Breast epithelium (tissue), 4 donors: ENCODE results near the gene USH1G. TPM values are rescaled to one million over a fixed set of nuclear protein-coding genes. Genes with fewer than 3 reads are reported as not detected.
"Not testable (repeated sequence)": the region's sequence is repeated elsewhere in the genome, so short reads cannot be mapped to it uniquely, and the experiment has no call there.

Experiments
- DNase-seq, 2 donors: peaks; one replicate each; pipeline ENCODE4 v3.0.0-alpha.2; 2019; ENCODE audit warnings: low spot score in 2 of 2
- H3K27ac ChIP-seq, 2 donors: fragments of 200-600 bp; sonication (generic) in 1 of 2; one replicate each; pipeline ENCODE4 v1.5.1; 2016 to 2019; ENCODE audit warnings: mild to moderate bottlenecking in 1 of 2
- H3K27me3 ChIP-seq, 2 donors: fragments of 200-600 bp; sonication (generic) in 1 of 2; one replicate each; pipeline versions ENCODE4 v1.5.1 to v1.6.0; 2017 to 2019; ENCODE audit warnings: control low read depth in 1 of 2, mild to moderate bottlenecking in 1 of 2
- H3K36me3 ChIP-seq: fragments of 200-600 bp; one replicate; pipeline ENCODE4 v1.5.1; 2019
- H3K4me1 ChIP-seq, 2 donors: fragments of 200-600 bp; sonication (generic); one replicate each; pipeline ENCODE4 v1.5.1; 2016 to 2019; ENCODE audit warnings: control low read depth in 1 of 2
- H3K4me3 ChIP-seq, 3 donors: fragments of 200-600 bp; sonication (generic); 1 replicate in 2 of 3; 2 replicates in 1 of 3; pipeline ENCODE4 v1.5.1; 2016 to 2019; ENCODE audit warnings: mild to moderate bottlenecking in 3 of 3, moderate library complexity in 2 of 3
- H3K9me3 ChIP-seq, 2 donors: fragments of 200-600 bp; sonication (generic) in 1 of 2; one replicate each; pipeline ENCODE4 v1.5.1; 2016 to 2019; ENCODE audit warnings: control low read depth in 1 of 2
- POLR2A ChIP-seq: fragments of 450-650 bp; IDR thresholded peaks from one replicate; pipeline ENCODE4 v1.6.1; 2016; ENCODE audit warnings: antibody characterized with exemption, mild to moderate bottlenecking, moderate library complexity
- POLR2AphosphoS5 ChIP-seq, 3 donors: sonication (generic); formaldehyde crosslinking; IDR thresholded peaks; one replicate each; pipeline ENCODE4 v1.6.1; 2017; ENCODE audit warnings: antibody characterized with exemption in 3 of 3
- intact Hi-C: fragments of 100-400 bp; cut with DNase I; formaldehyde crosslinking; loops from one replicate; pipeline ENCODE4 v1.15.1; 2023; ENCODE audit warnings: low total_unique reads
- total RNA-seq, 3 donors: library from RNA; depleted of rRNA; stranded (reverse); fragments of >200 nt; gene quantifications; one replicate each; pipeline ENCODE4 v1.1.0, GENCODE V29; 2016
- TF ChIP-seq, protein P1 (sequence below), 3 donors: fragments of 450-650 bp; IDR thresholded peaks; one replicate each; pipeline ENCODE4 v1.5.1; 2016 to 2017; ENCODE audit warnings: antibody characterized with exemption in 3 of 3, mild to moderate bottlenecking in 3 of 3, moderate library complexity in 3 of 3

Gene USH1G
- total RNA-seq, 3 donors from 2014 or later, result not detected

DNA sequence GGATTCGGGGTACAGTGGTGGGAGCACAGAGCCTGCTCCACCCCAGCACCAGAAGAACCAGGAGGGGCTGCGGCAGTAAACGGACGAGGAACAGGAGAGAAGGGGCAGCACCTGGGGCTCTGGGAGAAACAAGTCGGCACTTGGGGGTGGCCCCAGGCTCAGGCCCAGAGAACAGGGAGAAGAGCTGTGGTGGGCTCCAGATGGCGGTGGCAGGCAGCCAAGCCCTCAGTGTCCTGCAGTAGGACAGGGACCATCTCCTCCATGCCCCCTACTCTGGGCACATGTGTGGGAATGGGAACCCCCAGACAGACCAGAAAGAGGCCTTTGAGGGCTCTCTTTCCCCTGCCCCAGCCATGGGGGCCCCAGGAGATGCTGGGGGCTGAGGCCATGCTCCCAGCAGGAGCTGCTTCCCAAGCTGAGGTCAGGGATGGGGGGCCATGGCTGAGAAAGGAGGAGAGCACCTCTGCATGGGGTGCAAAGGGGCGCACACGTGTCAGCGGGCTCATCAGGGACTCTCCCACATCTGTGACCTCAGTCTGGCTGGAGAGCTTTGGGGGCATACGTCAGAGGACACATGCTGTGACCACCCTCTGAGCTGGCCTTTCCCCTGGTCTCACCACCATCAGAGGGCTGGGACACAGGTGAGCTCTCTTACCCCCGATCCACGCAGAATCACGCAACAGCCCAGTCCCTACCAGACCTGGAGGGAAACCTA lies 6.8 kb downstream of the USH1G start:
- Histone ChIP-seq H3K27me3 (no peaks in the 10 kb centered on the region), H3K27ac (no peak overlapping the region), H3K36me3 (no peaks in the 10 kb centered on the region), H3K9me3 (no peaks in the 10 kb centered on the region), H3K4me1 (no peaks in the 10 kb centered on the region), H3K4me3 (no peak overlapping the region)
- intact Hi-C loops, result no loop called here
- DNase-seq, result no peak
- TF ChIP-seq, protein P1, sequence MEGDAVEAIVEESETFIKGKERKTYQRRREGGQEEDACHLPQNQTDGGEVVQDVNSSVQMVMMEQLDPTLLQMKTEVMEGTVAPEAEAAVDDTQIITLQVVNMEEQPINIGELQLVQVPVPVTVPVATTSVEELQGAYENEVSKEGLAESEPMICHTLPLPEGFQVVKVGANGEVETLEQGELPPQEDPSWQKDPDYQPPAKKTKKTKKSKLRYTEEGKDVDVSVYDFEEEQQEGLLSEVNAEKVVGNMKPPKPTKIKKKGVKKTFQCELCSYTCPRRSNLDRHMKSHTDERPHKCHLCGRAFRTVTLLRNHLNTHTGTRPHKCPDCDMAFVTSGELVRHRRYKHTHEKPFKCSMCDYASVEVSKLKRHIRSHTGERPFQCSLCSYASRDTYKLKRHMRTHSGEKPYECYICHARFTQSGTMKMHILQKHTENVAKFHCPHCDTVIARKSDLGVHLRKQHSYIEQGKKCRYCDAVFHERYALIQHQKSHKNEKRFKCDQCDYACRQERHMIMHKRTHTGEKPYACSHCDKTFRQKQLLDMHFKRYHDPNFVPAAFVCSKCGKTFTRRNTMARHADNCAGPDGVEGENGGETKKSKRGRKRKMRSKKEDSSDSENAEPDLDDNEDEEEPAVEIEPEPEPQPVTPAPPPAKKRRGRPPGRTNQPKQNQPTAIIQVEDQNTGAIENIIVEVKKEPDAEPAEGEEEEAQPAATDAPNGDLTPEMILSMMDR (IDR thresholded peaks at IDR 0.05), result no peak
- TF ChIP-seq POLR2A (no peak), POLR2AphosphoS5 (IDR thresholded peaks at IDR 0.05) (no peak)

DNA sequence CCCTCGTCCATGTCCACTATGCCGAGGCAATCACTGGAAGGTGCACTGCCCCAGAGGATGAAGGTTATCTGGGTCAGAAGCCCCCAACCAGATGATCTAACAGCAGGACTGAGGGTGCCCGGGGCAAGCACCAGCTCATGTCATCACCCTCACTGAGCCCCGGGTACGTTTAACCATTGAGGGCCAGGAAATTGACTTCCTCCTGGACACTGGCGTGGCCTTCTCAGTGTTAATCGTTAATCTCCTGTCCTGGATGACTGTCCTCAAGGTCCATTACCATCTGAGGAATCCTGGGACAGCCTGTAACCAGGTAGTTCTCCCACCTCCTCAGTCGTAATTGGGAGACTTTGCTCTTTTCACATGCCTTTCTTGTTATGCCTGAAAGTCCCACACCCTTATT lies 11.6 kb downstream of the USH1G start:
- H3K27me3 ChIP-seq, H3K27ac ChIP-seq, DNase-seq, H3K4me3 ChIP-seq, H3K9me3 ChIP-seq, H3K4me1 ChIP-seq, H3K36me3 ChIP-seq, intact Hi-C loops: not testable (repeated sequence)

DNA sequence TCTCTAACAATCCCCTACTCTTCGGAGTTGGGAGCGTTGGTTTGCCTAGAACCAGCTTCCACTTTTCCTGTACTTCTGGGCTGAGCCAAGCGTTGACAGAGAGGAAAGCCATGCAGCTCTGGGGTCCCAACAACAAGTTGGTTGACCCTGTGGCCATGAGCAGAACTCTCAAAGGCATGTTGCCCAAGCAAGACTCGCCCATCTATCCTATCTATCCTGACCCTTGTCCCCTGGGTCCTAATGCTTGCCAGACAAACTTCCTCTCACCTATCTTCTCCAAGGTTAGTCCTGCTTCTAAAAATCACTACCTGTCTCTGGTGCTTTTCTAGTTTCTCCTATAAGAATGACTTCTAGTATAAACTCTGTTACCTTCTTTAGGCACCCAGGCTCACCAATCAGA lies 14.0 kb downstream of the USH1G start:
- H3K9me3 ChIP-seq, H3K27ac ChIP-seq, H3K4me1 ChIP-seq, DNase-seq, intact Hi-C loops, H3K4me3 ChIP-seq, H3K27me3 ChIP-seq, H3K36me3 ChIP-seq: not testable (repeated sequence)

DNA sequence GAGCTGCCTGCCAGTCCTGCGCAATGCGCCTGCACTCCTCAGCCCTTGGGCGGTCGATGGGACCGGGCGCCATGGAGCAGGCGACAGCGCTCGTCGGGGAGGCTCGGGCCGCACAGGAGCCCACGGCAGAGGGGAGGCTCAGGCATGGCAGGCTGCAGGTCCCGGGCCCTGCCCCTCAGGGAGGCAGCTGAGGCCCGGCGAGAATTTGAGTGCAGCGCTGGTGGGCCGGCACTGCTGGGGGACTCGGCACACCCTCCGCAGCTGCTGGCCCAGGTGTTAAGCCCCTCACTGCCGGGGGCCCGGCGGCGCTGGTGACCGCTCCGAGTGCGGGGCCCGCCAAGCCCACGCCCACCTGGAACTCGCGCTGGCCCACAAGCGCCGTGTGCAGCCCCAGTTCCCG lies 16.0 kb downstream of the USH1G start:
- Histone ChIP-seq H3K4me1 (no peaks in the 10 kb centered on the region), H3K27me3 (peaks cover 0 to 7% of the 10 kb centered on the region in 2 donors), H3K36me3 (no peaks in the 10 kb centered on the region), H3K9me3 (no peaks in the 10 kb centered on the region), H3K27ac (no peak overlapping the region), H3K4me3 (no peak overlapping the region)
- intact Hi-C loops, result no loop called here
- no peak for DNase-seq
- no peak for TF ChIP-seq POLR2AphosphoS5 (IDR thresholded peaks at IDR 0.05)
- TF ChIP-seq POLR2A, result no peak
- TF ChIP-seq, protein P1 (IDR thresholded peaks at IDR 0.05), result no peak

DNA sequence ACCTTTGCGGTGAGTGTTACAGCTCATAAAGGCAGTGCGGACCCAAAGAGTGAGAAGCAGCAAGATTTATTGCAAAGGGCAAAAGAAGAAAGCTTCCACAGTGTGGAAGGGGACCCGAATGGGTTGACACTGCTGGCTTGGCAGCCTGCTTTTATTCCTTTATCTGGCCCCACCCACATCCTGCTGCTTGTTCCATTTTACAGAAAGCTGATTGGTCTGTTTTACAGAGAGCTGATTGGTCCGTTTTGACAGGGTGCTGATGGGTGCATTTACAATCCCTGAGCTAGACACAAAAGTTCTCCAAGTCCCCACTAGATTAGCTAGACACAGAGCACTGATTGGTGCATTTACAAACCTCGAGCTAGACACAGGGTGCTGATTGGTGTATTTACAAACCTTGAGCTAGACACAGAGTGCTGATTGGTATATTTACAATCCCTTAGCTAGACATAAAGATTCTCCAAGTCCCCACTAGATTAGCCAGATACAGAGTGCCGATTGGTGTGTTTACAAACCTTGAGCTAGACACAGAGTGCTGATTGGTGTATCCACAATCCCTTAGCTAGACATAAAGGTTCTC lies 16.8 kb downstream of the USH1G start:
- H3K36me3 ChIP-seq, H3K4me3 ChIP-seq, DNase-seq, H3K4me1 ChIP-seq, H3K27ac ChIP-seq, H3K27me3 ChIP-seq, H3K9me3 ChIP-seq, intact Hi-C loops: not testable (repeated sequence)

DNA sequence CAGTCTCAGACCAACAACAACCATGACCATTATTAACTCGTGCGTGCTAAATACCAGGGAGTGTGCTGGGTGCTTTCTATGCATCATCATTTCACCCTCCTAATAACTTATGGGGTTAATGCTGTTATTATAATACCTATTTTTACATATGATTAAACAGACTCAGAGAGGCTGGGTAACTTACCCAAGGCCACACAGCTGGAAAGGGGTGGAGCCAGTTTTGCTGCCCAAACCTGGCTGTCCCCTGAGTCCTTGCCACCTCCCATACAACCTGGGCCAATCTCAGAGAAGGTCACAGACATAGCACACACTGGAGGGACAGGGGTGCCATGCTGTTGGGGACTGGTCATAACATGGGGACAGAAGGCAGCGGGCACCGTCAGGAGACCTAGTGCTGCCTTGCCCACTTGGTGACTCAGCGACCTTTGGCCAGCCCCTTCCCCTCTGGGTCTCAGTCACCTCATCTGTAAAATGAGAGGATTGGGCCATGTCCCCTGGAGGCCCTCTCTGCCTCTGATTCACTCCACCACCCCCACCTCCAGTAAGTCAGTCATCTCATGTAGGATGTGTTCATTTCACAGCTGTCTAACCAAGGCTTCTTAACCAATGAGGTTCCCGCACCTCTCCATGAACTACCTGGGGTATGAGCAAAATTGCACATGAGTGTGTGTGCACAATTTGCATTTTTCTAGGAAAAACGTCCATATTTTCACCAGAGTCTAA lies 18.2 kb downstream of the USH1G start:
- no peaks in the 10 kb centered on the region for H3K36me3 ChIP-seq
- no peak overlapping the region for H3K27ac ChIP-seq
- no peaks in the 10 kb centered on the region for H3K4me1 ChIP-seq
- TF ChIP-seq POLR2AphosphoS5 (IDR thresholded peaks at IDR 0.05), result no peak
- TF ChIP-seq, protein P1 (IDR thresholded peaks at IDR 0.05), result no peak
- no peak for TF ChIP-seq POLR2A
- intact Hi-C loops, result loop anchor here (5.0 kb wide), 1 partner anchor 1223 kb away; no protein-coding TSS in a partner anchor
- peaks cover 0 to 13% of the 10 kb centered on the region in 2 donors for H3K27me3 ChIP-seq
- no peak overlapping the region for H3K4me3 ChIP-seq
- no peak for DNase-seq
- H3K9me3 ChIP-seq, result no peaks in the 10 kb centered on the region
